Nephron (organoid): ENCODE data around the gene NOTCH3.

Source experiments
- H3K27ac Mint-ChIP-seq, 3 experiments: 2 replicates each; pipeline ENCODE4 v1.8.0; 2020; ENCODE audit warnings: mixed read lengths in 3 of 3, mild to moderate bottlenecking in 2 of 3, moderate library complexity in 1 of 3
- H3K27me3 Mint-ChIP-seq: 2 replicates; pipeline ENCODE4 v1.8.0; 2021; ENCODE audit warnings: low read depth, mild to moderate bottlenecking, moderate library complexity, mixed read lengths
- H3K36me3 Mint-ChIP-seq: 2 replicates; pipeline ENCODE4 v1.8.0; 2020; ENCODE audit warnings: low read depth, mixed read lengths
- H3K4me1 Mint-ChIP-seq: 2 replicates; pipeline ENCODE4 v1.8.0; 2020; ENCODE audit warnings: mixed read lengths
- H3K4me3 Mint-ChIP-seq, 3 experiments: 2 replicates each; pipeline ENCODE4 v1.8.0; 2020; ENCODE audit warnings: mild to moderate bottlenecking in 3 of 3, mixed read lengths in 3 of 3, moderate library complexity in 2 of 3
- H3K9me3 Mint-ChIP-seq: 2 replicates; pipeline ENCODE4 v1.8.0; 2020; ENCODE audit warnings: mixed read lengths
- CTCF ChIP-seq, 3 experiments: fragments of 200-600 bp; sonication (generic); IDR thresholded peaks; one replicate each; pipeline ENCODE4 v1.5.0; 2021; ENCODE audit warnings: antibody characterized with exemption in 3 of 3; ENCODE audit not compliant: unreplicated experiment in 3 of 3

Gene NOTCH3

DNA sequence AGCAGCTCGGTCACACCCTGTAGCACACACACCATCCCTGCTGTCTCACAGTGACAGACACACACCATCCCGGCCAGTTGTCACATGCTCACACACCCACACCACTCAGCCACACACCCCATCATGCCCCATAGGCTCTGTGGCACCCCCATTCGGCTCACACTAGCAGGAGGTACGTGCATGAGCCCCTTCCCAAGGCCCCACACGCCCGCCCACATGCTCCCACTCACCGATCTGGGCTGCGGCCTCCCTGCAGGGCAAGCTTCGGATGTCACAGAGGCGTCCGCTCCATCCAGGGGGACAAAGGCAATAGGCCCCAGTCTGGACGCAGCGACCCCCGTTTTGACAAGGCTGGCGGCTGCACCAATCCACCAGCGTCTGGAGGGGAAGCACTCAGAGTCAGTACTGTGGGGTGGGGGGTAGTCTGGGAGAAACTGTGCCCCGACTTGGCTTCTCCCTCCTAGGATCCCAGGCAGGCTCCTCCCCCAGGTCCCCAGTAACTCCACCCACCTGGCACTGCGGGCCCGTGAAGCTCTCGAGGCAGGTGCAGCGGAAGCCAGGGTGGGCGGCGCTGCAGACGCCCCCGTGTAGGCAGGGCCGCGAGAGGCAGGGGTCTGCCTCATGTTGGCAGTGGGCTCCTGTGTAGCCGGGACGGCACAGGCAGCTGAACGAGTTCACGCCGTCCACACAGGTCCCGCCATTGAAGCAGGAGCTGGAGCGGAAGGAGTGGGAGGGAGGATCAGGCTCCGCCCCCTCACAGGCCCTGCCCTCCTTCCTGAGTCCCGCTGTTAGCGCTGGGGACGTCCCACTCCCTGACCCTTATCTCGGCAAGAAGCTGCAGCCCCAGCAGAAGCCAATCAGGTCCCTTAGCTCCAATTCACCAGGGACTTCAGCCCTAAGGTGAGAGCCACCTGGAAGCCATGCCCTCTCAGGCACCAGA, 20.1 kb downstream of the NOTCH3 start:
- no peak overlapping the region for H3K27ac Mint-ChIP-seq
- H3K4me3 Mint-ChIP-seq: no peak overlapping the region
- H3K27me3 Mint-ChIP-seq: peaks cover 4% of the 10 kb centered on the region
- H3K9me3 Mint-ChIP-seq: no peaks in the 10 kb centered on the region
- no peak for TF ChIP-seq CTCF (IDR thresholded peaks at IDR 0.05; ENCODE audit: unreplicated experiment in 3 of 3)
- H3K4me1 Mint-ChIP-seq: peaks cover 5% of the 10 kb centered on the region
- H3K36me3 Mint-ChIP-seq: peaks cover 56% of the 10 kb centered on the region

GRCh38 chr19:15178629-15179308, 22.0 kb downstream of the NOTCH3 start:
- Mint-ChIP-seq H3K4me1 (peaks cover 5% of the 10 kb centered on the region), H3K9me3 (no peaks in the 10 kb centered on the region), H3K27ac (no peak overlapping the region), H3K27me3 (peaks cover 4% of the 10 kb centered on the region), H3K4me3 (no peak overlapping the region), H3K36me3 (peaks cover 55% of the 10 kb centered on the region)
- no peak for TF ChIP-seq CTCF (IDR thresholded peaks at IDR 0.05; ENCODE audit: unreplicated experiment in 3 of 3)

DNA sequence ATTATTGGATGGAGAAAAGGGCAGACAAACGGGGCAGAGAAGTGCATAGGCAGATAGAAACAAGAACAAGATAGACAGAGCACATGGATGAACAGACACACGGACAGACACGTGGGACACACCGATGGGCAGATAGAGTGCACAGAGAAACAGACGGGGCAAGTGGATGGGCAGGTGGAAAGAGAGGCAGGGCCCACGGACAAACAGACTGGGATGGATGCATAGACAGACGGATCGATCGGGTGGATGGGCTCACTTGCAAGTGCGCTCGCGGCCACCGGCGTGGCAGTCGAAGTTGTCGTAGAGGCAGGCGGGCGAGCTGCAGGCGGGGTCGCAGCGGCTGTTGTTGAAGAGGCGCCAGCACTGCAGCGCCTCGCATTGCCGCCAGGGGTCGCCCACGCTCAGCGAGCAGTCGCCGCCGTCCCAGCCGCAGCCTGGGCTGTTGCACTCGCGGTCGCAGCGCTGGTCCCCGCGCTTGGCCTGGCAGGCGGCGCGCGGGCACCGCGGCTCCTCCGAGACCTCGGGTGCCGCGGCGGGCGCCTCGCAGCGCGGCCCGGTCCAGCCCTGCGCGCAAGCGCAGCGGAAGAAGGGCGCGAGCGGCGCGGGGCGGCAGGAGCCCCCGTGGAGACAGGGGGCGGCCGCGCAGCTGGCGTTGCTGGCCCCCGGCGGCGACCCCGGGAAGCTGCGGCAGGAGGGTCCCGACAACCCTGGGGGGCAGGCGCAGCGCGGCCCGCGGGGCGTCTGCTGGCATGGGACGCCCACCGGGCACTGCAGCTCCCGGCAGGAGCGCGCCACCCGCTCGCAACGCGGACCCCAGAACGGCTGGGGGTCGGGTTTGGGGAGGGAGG, 23.3 kb downstream of the NOTCH3 start:
- Mint-ChIP-seq H3K27ac (no peak overlapping the region), H3K4me3 (peak overlapping the region; percentile 8 to 66 (median 39)), H3K36me3 (peaks cover 54% of the 10 kb centered on the region), H3K9me3 (no peaks in the 10 kb centered on the region), H3K27me3 (peaks cover 4% of the 10 kb centered on the region), H3K4me1 (peaks cover 5% of the 10 kb centered on the region)
- peak; percentile 92 to 93 (median 92) for TF ChIP-seq CTCF (IDR thresholded peaks at IDR 0.05; ENCODE audit: unreplicated experiment in 3 of 3)

GRCh38 chr19:15175609-15176008, 25.2 kb downstream of the NOTCH3 start:
- Mint-ChIP-seq H3K27ac (no peak overlapping the region), H3K9me3 (no peaks in the 10 kb centered on the region), H3K27me3 (peaks cover 4% of the 10 kb centered on the region), H3K4me3 (peak overlapping the region in 2 of 3 experiments; percentile 12 to 19), H3K36me3 (peaks cover 65% of the 10 kb centered on the region), H3K4me1 (peaks cover 5% of the 10 kb centered on the region)
- no peak for TF ChIP-seq CTCF (IDR thresholded peaks at IDR 0.05; ENCODE audit: unreplicated experiment in 3 of 3)

GRCh38 chr19:15173746-15174404, 26.9 kb downstream of the NOTCH3 start:
- TF ChIP-seq CTCF (IDR thresholded peaks at IDR 0.05; ENCODE audit: unreplicated experiment in 3 of 3): no peak
- H3K27me3 Mint-ChIP-seq: no peaks in the 10 kb centered on the region
- H3K9me3 Mint-ChIP-seq: no peaks in the 10 kb centered on the region
- H3K36me3 Mint-ChIP-seq: peaks cover 63% of the 10 kb centered on the region
- H3K4me3 Mint-ChIP-seq: no peak overlapping the region
- peaks cover 5% of the 10 kb centered on the region for H3K4me1 Mint-ChIP-seq
- no peak overlapping the region for H3K27ac Mint-ChIP-seq
